Fibroblast of pulmonary artery (primary cell): ENCODE results near the gene CDC42SE2.
"Not testable (repeated sequence)": the region's sequence is repeated elsewhere in the genome, so short reads cannot be mapped to it uniquely, and the experiment has no call there.

Experiments used
- DNase-seq: peaks from one replicate; pipeline ENCODE4 v3.0.0-alpha.2; 2010; ENCODE audit warnings: low read depth
- H3K4me3 ChIP-seq: replicated peaks from 2 replicates; pipeline ENCODE4 v1.5.1; 2011; ENCODE audit warnings: low read depth, mild to moderate bottlenecking, control low read depth, low read length, moderate library complexity
- TF ChIP-seq, protein P1 (sequence below): IDR thresholded peaks from 2 replicates; pipeline ENCODE4 v1.5.1; 2011; ENCODE audit warnings: mild to moderate bottlenecking, control low read depth, low read length, inconsistent platforms; ENCODE audit errors: missing control alignments

Gene CDC42SE2

DNA sequence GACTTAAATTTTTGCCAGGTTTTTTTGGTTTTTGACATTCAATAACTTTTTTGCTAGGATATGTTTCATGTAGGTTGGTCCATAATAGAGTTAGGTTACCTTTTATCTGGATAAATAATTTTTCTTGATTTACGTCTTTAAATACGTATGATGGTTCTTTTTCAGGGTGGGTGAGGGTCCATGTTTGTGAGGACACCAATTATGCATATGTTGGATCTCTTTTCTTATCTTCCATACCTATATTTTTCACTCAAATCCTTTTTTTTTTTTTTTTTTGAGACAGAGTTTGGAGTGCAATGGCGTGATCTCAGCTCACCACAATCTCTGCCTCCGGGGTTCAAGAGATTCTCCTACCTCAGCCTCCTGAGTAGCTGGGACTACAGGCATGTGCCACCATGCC is 17.3 kb upstream of the CDC42SE2 start:
- H3K4me3 ChIP-seq: no peak overlapping the region

DNA sequence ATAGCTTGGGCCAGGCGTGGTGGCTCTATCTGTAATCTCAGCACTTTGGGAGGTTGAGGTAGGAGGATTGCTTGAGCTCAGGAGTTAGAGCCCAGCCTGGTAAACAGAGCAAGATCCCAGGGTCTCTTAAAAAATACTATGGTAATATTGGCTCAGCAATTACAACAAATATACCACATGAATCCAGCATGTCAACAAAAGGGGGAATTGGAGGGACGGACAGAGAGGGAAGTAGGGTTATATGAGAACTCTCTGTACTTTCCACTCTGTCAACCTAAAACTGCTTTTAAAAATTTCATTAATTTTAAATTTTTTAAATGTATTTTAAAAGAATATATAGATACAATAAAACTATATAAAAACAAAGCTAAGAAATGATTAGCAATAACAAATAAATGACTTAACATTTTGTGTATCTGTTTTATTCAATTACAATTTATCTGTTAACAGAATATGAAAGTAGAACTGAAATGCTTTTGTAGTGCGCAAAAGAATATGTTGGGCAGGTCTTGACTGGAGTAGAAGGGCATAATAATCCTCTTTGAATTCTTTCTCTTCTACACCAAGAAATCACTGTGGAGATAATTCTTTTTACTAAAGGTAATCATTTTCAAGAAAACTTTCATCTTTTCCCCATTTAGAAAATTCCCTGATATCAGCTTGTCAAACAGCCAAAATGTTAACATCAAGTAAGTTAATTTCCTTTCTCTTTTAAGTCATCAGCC is 12.9 kb upstream of the CDC42SE2 start:
- TF ChIP-seq, protein P1, sequence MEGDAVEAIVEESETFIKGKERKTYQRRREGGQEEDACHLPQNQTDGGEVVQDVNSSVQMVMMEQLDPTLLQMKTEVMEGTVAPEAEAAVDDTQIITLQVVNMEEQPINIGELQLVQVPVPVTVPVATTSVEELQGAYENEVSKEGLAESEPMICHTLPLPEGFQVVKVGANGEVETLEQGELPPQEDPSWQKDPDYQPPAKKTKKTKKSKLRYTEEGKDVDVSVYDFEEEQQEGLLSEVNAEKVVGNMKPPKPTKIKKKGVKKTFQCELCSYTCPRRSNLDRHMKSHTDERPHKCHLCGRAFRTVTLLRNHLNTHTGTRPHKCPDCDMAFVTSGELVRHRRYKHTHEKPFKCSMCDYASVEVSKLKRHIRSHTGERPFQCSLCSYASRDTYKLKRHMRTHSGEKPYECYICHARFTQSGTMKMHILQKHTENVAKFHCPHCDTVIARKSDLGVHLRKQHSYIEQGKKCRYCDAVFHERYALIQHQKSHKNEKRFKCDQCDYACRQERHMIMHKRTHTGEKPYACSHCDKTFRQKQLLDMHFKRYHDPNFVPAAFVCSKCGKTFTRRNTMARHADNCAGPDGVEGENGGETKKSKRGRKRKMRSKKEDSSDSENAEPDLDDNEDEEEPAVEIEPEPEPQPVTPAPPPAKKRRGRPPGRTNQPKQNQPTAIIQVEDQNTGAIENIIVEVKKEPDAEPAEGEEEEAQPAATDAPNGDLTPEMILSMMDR: no peak

More for the DNA sequence above, 17.3 kb upstream of the CDC42SE2 start:
- TF ChIP-seq, protein P1: no peak
- DNase-seq: no peak

DNA sequence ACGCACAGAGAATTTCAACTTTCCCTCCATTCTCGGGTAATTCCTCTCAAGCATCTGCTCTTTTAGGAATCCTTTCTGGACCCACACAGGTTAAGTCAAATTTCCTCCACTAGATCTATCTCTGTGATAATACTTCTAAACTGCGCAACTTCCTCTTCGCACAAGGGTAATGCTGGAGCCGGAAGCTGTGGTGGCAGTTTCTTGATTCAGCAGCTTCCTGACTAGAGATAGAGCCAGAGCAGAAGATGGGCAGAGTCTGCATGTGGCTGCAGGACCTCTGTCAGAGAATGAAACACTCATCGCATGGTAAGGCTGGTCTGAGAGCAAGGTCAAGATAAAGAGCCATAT is 11.1 kb upstream of the CDC42SE2 start:
- TF ChIP-seq, protein P1: no peak
- no peak overlapping the region for H3K4me3 ChIP-seq
- DNase-seq: no peak

More for the DNA sequence above, 12.9 kb upstream of the CDC42SE2 start:
- DNase-seq: no peak
- no peak overlapping the region for H3K4me3 ChIP-seq

DNA sequence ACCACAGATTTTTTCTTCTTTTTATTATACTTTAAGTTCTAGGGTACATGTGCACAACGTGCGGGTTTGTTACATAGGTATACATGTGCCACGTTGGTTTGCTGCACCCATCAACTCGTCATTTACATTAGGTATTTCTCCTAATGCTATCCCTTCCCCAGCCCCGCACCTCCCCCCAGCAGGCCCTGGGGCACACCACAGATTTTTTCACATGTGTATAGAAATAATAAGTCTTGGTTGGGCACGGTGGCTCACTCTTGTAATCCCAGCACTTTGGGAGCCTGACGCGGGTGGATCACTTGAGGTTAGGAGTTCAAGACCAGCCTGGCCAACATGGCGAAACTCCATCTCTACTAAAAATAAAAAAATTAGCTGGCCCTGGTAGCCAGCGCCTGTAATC is 9.8 kb upstream of the CDC42SE2 start:
- not testable (repeated sequence) for H3K4me3 ChIP-seq, DNase-seq

DNA sequence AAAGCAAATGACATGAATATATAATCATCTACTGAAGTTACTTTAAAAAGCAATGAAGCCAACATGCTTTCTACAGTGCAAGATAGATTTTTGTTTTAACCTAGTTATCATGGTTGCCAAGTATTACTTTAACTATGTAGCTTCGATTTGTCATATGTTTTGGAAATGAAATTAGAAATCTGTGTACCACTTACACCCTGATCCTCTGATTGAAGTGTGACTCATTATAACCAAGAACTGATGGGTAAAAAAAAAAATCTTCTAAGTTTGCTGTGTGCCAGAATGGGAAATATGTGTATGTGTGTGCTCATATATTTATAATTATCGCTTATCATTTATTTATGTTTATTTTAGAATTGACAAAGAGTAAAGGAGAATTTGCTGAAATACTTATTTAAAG is 9.1 kb upstream of the CDC42SE2 start:
- no peak overlapping the region for H3K4me3 ChIP-seq
- TF ChIP-seq, protein P1: no peak
- no peak for DNase-seq

DNA sequence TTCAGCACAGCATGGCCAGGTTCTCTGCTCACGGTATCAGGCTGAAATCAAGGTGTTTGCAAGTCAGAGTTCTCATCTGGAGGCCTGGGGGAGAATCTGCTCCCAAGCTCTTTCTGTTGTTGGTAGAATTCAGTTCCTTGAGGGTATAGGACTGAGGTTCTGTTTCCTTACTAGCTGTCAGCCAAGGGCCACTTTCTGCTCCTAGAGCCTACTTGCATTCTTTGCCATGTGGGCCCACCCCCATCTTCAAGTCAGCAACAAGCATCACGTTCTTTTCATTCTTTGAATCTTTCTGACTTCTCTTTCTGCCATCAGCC is 7.4 kb upstream of the CDC42SE2 start:
- TF ChIP-seq, protein P1: no peak
- DNase-seq: no peak
- no peak overlapping the region for H3K4me3 ChIP-seq

DNA sequence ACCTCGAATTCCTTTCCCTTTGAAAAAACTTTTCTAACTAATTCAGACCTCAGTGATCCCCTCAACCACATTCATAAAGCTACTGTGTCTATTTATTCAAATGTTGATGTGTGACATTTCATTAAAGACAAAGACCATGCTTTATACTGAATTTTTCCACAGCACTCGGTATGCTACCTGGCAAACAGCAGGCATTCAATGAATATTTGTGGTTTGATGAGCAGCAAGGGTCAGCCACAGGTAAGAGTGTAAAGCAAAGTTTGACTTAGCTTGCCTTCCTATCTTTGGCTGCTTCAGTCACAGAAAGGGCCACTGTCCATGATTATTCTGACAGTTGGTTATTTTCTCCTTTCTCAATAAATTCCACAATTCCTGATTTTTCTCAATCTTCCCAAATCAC is 5.1 kb upstream of the CDC42SE2 start:
- TF ChIP-seq, protein P1: no peak
- DNase-seq: no peak
- H3K4me3 ChIP-seq: no peak overlapping the region
